GM18868 (cell line): ENCODE results near the gene STOX1.
"Not testable (repeated sequence)": the region's sequence is repeated elsewhere in the genome, so short reads cannot be mapped to it uniquely, and the experiment has no call there.

Experiments used
- ATAC-seq: cut with Tn5 transposase; IDR thresholded peaks from one replicate; pipeline ENCODE4 v1.9.1; 2021; ENCODE audit warnings: mild to moderate bottlenecking, moderate library complexity; ENCODE audit not compliant: unreplicated experiment

Gene STOX1

GRCh38 chr10:68829521-68829920, 2.2 kb downstream of the STOX1 start:
- ATAC-seq = no peak

GRCh38 chr10:68829952-68830351, 2.6 kb downstream of the STOX1 start:
- no peak for ATAC-seq

- no peak for ATAC-seq
Observed at GRCh38 chr10:68831961-68832455, 4.7 kb downstream of the STOX1 start.

GRCh38 chr10:68832601-68833000, 5.3 kb downstream of the STOX1 start:
- no peak for ATAC-seq

GRCh38 chr10:68837626-68838322, 10.4 kb downstream of the STOX1 start:
- no peak for ATAC-seq

- not testable (repeated sequence) for ATAC-seq
Observed at GRCh38 chr10:68840650-68841049, 13.3 kb downstream of the STOX1 start.

GRCh38 chr10:68848281-68848680, 20.9 kb downstream of the STOX1 start:
- no peak for ATAC-seq

GRCh38 chr10:68848806-68849205, 21.5 kb downstream of the STOX1 start:
- ATAC-seq = no peak

GRCh38 chr10:68856352-68856751, 29.0 kb downstream of the STOX1 start:
- ATAC-seq = no peak

GRCh38 chr10:68857005-68857404, 29.7 kb downstream of the STOX1 start:
- ATAC-seq = no peak

- no peak for ATAC-seq
Observed at GRCh38 chr10:68861253-68861652, 33.9 kb downstream of the STOX1 start.

- ATAC-seq = no peak
Observed at GRCh38 chr10:68864611-68865010, 37.3 kb downstream of the STOX1 start.

GRCh38 chr10:68868173-68868572, 40.8 kb downstream of the STOX1 start:
- not testable (repeated sequence) for ATAC-seq

- ATAC-seq = no peak
Observed at GRCh38 chr10:68869623-68870022, 42.3 kb downstream of the STOX1 start.

GRCh38 chr10:68870061-68870460, 42.7 kb downstream of the STOX1 start:
- no peak for ATAC-seq

GRCh38 chr10:68870545-68871104, 43.3 kb downstream of the STOX1 start:
- no peak for ATAC-seq

GRCh38 chr10:68871105-68871711, 43.9 kb downstream of the STOX1 start:
- ATAC-seq = no peak

- ATAC-seq = no peak
Observed at GRCh38 chr10:68871731-68872342, 44.5 kb downstream of the STOX1 start.

GRCh38 chr10:68876246-68877138, 49.2 kb downstream of the STOX1 start:
- ATAC-seq = no peak

GRCh38 chr10:68877482-68878110, 50.3 kb downstream of the STOX1 start:
- no peak for ATAC-seq
